Measurements from ENCODE around the gene STPG2. TPM values are rescaled to one million over a fixed set of nuclear protein-coding genes. Genes with fewer than 3 reads are reported as not detected.

Gene STPG2
- total and polyA plus RNA-seq, 10 of the 15 experiments (the other 5 are each of a cell fraction or from before 2014, with no cell fraction given) = 0.13 to 0.24 TPM; not detected in 8

DNA sequence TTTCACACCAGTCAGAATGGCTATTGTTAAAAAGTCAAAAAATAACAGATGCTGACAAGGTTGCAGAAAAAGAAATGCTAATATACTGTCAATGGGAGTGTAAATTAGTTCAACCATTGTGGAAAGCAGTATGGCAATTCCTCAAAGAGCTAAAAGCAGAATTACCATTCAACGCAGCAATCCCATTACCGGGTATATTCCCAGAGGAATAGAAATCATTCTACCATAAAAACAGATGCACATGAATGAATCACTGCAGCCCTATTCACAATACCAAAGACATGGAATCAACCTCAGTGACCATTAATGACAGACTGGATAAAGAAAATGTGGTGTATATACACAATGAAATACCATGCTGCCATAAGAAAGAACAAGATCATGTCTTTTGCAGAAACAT is 243.0 kb downstream of the STPG2 start:
- SMC1A ChIA-PET (ENCODE audit: uncharacterized antibody, unreplicated experiment) = no interaction called here
- Histone ChIP-seq H2AFZ (ENCODE audit: control insufficient read depth, low read depth, low read length) (no peak overlapping the region), H3K27ac (ENCODE audit: control insufficient read depth, insufficient read depth) (no peak overlapping the region), H3K27me3 (replicated peaks in 1 of 2; ENCODE audit: control insufficient read depth in 2 of 2, insufficient read depth in 2 of 2, low read length in 1 of 2) (no peaks in the 10 kb centered on the region), H3K36me3 (ENCODE audit: control insufficient read depth in 2 of 2, insufficient read depth in 2 of 2, low read length in 1 of 2) (no peaks in the 10 kb centered on the region), H3K9me3 (replicated peaks; ENCODE audit: control insufficient read depth, insufficient read depth, low read length) (no peaks in the 10 kb centered on the region), H3K4me3 (no peak overlapping the region), H3K79me2 (ENCODE audit: control insufficient read depth, insufficient read depth, low read length) (no peaks in the 10 kb centered on the region), H3K4me2 (ENCODE audit: control insufficient read depth, insufficient read depth) (no peak overlapping the region), H3K9ac (ENCODE audit: control insufficient read depth, insufficient read depth, low read length) (no peak overlapping the region), H3K4me1 (ENCODE audit: control insufficient read depth, insufficient read depth, low read length) (no peaks in the 10 kb centered on the region), H4K20me1 (ENCODE audit: control insufficient read depth, insufficient read depth) (no peaks in the 10 kb centered on the region)
- WGBS (ENCODE audit: insufficient coverage, insufficient replicate concordance, low lambda C conversion rate, missing lambda C conversion rate) = 77% methylated on average over 2 of the region's 2 CpGs
- RAD21 ChIA-PET (ENCODE audit: unreplicated experiment) = no interaction called here
- intact Hi-C loops (cut with micrococcal nuclease; ENCODE audit: unreplicated experiment) (no loop called here), in situ Hi-C loops (cut with MboI) (no loop called here)
- BruUV-seq (replicated peaks) = no TSS peak
- CTCF ChIA-PET = no interaction called here
- DNase-seq (ENCODE audit: low read depth, low spot score) (no peak), ATAC-seq (no peak), FAIRE-seq (no peak)
- POLR2A ChIA-PET = no interaction called here
- TF ChIP-seq HDGF (IDR thresholded peaks at IDR 0.05) (no peak), GABPA (IDR thresholded peaks at IDR 0.05; ENCODE audit: low read depth) (no peak), RB1 (IDR thresholded peaks at IDR 0.05; ENCODE audit: borderline replicate concordance) (no peak), EGR1 (IDR thresholded peaks at IDR 0.05; ENCODE audit: borderline replicate concordance in 1 of 2, low read depth in 2 of 2, low read length in 2 of 2) (no peak), CHD4 (IDR thresholded peaks at IDR 0.05) (no peak), SMAD1 (IDR thresholded peaks at IDR 0.05; ENCODE audit: low read depth, partially characterized antibody) (no peak), ASH2L (IDR thresholded peaks at IDR 0.05; ENCODE audit: borderline replicate concordance, low read depth) (no peak), ETV6 (conservative IDR thresholded peaks at IDR 0.05 in 1 of 2, IDR thresholded peaks at IDR 0.05 in 1 of 2; ENCODE audit: borderline replicate concordance in 1 of 2, low read depth in 1 of 2) (no peak)
- TF ChIP-seq, protein P1, sequence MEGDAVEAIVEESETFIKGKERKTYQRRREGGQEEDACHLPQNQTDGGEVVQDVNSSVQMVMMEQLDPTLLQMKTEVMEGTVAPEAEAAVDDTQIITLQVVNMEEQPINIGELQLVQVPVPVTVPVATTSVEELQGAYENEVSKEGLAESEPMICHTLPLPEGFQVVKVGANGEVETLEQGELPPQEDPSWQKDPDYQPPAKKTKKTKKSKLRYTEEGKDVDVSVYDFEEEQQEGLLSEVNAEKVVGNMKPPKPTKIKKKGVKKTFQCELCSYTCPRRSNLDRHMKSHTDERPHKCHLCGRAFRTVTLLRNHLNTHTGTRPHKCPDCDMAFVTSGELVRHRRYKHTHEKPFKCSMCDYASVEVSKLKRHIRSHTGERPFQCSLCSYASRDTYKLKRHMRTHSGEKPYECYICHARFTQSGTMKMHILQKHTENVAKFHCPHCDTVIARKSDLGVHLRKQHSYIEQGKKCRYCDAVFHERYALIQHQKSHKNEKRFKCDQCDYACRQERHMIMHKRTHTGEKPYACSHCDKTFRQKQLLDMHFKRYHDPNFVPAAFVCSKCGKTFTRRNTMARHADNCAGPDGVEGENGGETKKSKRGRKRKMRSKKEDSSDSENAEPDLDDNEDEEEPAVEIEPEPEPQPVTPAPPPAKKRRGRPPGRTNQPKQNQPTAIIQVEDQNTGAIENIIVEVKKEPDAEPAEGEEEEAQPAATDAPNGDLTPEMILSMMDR (IDR thresholded peaks at IDR 0.05 in 2 of 3, conservative IDR thresholded peaks at IDR 0.05 in 1 of 3; ENCODE audit: control insufficient read depth in 2 of 3, extremely low read depth in 1 of 3, insufficient read depth in 1 of 3, low read depth in 3 of 3, low read length in 3 of 3) = no peak
